ENCODE measurements around the gene RBPJL.

RBPJL gene

GRCh38 chr20:45279992-45280391 lies 26.6 kb upstream of the RBPJL start:
- H3K27ac ChIP-seq (ENCODE audit: low read length), result no peak overlapping the region
- no peaks in the 10 kb centered on the region for H3K9me3 ChIP-seq (ENCODE audit: control insufficient read depth in 2 of 2, low read length in 2 of 2)
- no peaks in the 10 kb centered on the region for H3K36me3 ChIP-seq (ENCODE audit: control insufficient read depth in 2 of 2, insufficient read depth in 2 of 2, low read length in 2 of 2)
- H3K4me1 ChIP-seq (ENCODE audit: control insufficient read depth, insufficient read depth, low read length), result no peaks in the 10 kb centered on the region
- H3K27me3 ChIP-seq (ENCODE audit: control insufficient read depth in 1 of 2, insufficient read depth in 2 of 2, low read length in 2 of 2), result peaks cover 0 to 11% of the 10 kb centered on the region in 2 donors
- H3K4me3 ChIP-seq (ENCODE audit: low read length in 2 of 2), result no peak overlapping the region
- no peak overlapping the region for H3K9ac ChIP-seq (ENCODE audit: low read length in 2 of 2)

GRCh38 chr20:45282700-45283550 lies 23.7 kb upstream of the RBPJL start:
- no peak overlapping the region for H3K4me3 ChIP-seq (ENCODE audit: low read length in 2 of 2)
- no peaks in the 10 kb centered on the region for H3K36me3 ChIP-seq (ENCODE audit: control insufficient read depth in 2 of 2, insufficient read depth in 2 of 2, low read length in 2 of 2)
- no peaks in the 10 kb centered on the region for H3K4me1 ChIP-seq (ENCODE audit: control insufficient read depth, insufficient read depth, low read length)
- no peak overlapping the region for H3K27ac ChIP-seq (ENCODE audit: low read length)
- H3K27me3 ChIP-seq (ENCODE audit: control insufficient read depth in 1 of 2, insufficient read depth in 2 of 2, low read length in 2 of 2), result peaks cover 0 to 11% of the 10 kb centered on the region in 2 donors
- H3K9me3 ChIP-seq (ENCODE audit: control insufficient read depth in 2 of 2, low read length in 2 of 2), result no peaks in the 10 kb centered on the region
- no peak overlapping the region for H3K9ac ChIP-seq (ENCODE audit: low read length in 2 of 2)

- Histone ChIP-seq H3K4me3 (ENCODE audit: low read length in 2 of 2) (no peak overlapping the region), H3K9me3 (ENCODE audit: control insufficient read depth in 2 of 2, low read length in 2 of 2) (no peaks in the 10 kb centered on the region), H3K9ac (ENCODE audit: low read length in 2 of 2) (no peak overlapping the region), H3K36me3 (ENCODE audit: control insufficient read depth in 2 of 2, insufficient read depth in 2 of 2, low read length in 2 of 2) (no peaks in the 10 kb centered on the region), H3K27ac (ENCODE audit: low read length) (no peak overlapping the region), H3K27me3 (ENCODE audit: control insufficient read depth in 1 of 2, insufficient read depth in 2 of 2, low read length in 2 of 2) (peaks cover 0 to 12% of the 10 kb centered on the region in 2 donors), H3K4me1 (ENCODE audit: control insufficient read depth, insufficient read depth, low read length) (no peaks in the 10 kb centered on the region)
These were observed 23.0 kb upstream of the RBPJL start for GRCh38 chr20:45283551-45284057.

- peaks cover 3 to 7% of the 10 kb centered on the region in 2 donors for H3K27me3 ChIP-seq (ENCODE audit: control insufficient read depth in 1 of 2, insufficient read depth in 2 of 2, low read length in 2 of 2)
- no peak overlapping the region for H3K27ac ChIP-seq (ENCODE audit: low read length)
- no peak overlapping the region for H3K4me3 ChIP-seq (ENCODE audit: low read length in 2 of 2)
- peaks cover 7% of the 10 kb centered on the region for H3K4me1 ChIP-seq (ENCODE audit: control insufficient read depth, insufficient read depth, low read length)
- H3K9ac ChIP-seq (ENCODE audit: low read length in 2 of 2), result no peak overlapping the region
- no peaks in the 10 kb centered on the region for H3K9me3 ChIP-seq (ENCODE audit: control insufficient read depth in 2 of 2, low read length in 2 of 2)
- H3K36me3 ChIP-seq (ENCODE audit: control insufficient read depth in 2 of 2, insufficient read depth in 2 of 2, low read length in 2 of 2), result no peaks in the 10 kb centered on the region
These were observed 18.3 kb upstream of the RBPJL start for GRCh38 chr20:45288376-45288775.

- H3K4me3 ChIP-seq (ENCODE audit: low read length in 2 of 2), result no peak overlapping the region
- no peak overlapping the region for H3K9ac ChIP-seq (ENCODE audit: low read length in 2 of 2)
- H3K36me3 ChIP-seq (ENCODE audit: control insufficient read depth in 2 of 2, insufficient read depth in 2 of 2, low read length in 2 of 2), result no peaks in the 10 kb centered on the region
- no peak overlapping the region for H3K27ac ChIP-seq (ENCODE audit: low read length)
- H3K9me3 ChIP-seq (ENCODE audit: control insufficient read depth in 2 of 2, low read length in 2 of 2), result no peaks in the 10 kb centered on the region
- H3K4me1 ChIP-seq (ENCODE audit: control insufficient read depth, insufficient read depth, low read length), result peaks cover 12% of the 10 kb centered on the region
- peaks cover 2 to 9% of the 10 kb centered on the region in 2 donors for H3K27me3 ChIP-seq (ENCODE audit: control insufficient read depth in 1 of 2, insufficient read depth in 2 of 2, low read length in 2 of 2)
These were observed 17.8 kb upstream of the RBPJL start for GRCh38 chr20:45288860-45289259.

GRCh38 chr20:45289942-45290676 lies 16.5 kb upstream of the RBPJL start:
- Histone ChIP-seq H3K27me3 (ENCODE audit: control insufficient read depth in 1 of 2, insufficient read depth in 2 of 2, low read length in 2 of 2) (peaks cover 5 to 15% of the 10 kb centered on the region in 2 donors), H3K4me3 (ENCODE audit: low read length in 2 of 2) (no peak overlapping the region), H3K27ac (ENCODE audit: low read length) (no peak overlapping the region), H3K9me3 (ENCODE audit: control insufficient read depth in 2 of 2, low read length in 2 of 2) (no peaks in the 10 kb centered on the region), H3K4me1 (ENCODE audit: control insufficient read depth, insufficient read depth, low read length) (peaks cover 13% of the 10 kb centered on the region), H3K36me3 (ENCODE audit: control insufficient read depth in 2 of 2, insufficient read depth in 2 of 2, low read length in 2 of 2) (no peaks in the 10 kb centered on the region), H3K9ac (ENCODE audit: low read length in 2 of 2) (no peak overlapping the region)

GRCh38 chr20:45290677-45291355 lies 15.8 kb upstream of the RBPJL start:
- Histone ChIP-seq H3K9ac (ENCODE audit: low read length in 2 of 2) (no peak overlapping the region), H3K9me3 (ENCODE audit: control insufficient read depth in 2 of 2, low read length in 2 of 2) (no peaks in the 10 kb centered on the region), H3K27ac (ENCODE audit: low read length) (no peak overlapping the region)

GRCh38 chr20:45291526-45291925 lies 15.1 kb upstream of the RBPJL start:
- Histone ChIP-seq H3K9me3 (ENCODE audit: control insufficient read depth in 2 of 2, low read length in 2 of 2) (no peaks in the 10 kb centered on the region), H3K4me1 (ENCODE audit: control insufficient read depth, insufficient read depth, low read length) (peaks cover 13% of the 10 kb centered on the region), H3K9ac (ENCODE audit: low read length in 2 of 2) (no peak overlapping the region), H3K27ac (ENCODE audit: low read length) (no peak overlapping the region), H3K4me3 (ENCODE audit: low read length in 2 of 2) (no peak overlapping the region), H3K27me3 (ENCODE audit: control insufficient read depth in 1 of 2, insufficient read depth in 2 of 2, low read length in 2 of 2) (peaks cover 8 to 22% of the 10 kb centered on the region in 2 donors), H3K36me3 (ENCODE audit: control insufficient read depth in 2 of 2, insufficient read depth in 2 of 2, low read length in 2 of 2) (no peaks in the 10 kb centered on the region)

More at GRCh38 chr20:45290677-45291355, 15.8 kb upstream of the RBPJL start:
- no peak overlapping the region for H3K4me3 ChIP-seq (ENCODE audit: low read length in 2 of 2)
- no peaks in the 10 kb centered on the region for H3K36me3 ChIP-seq (ENCODE audit: control insufficient read depth in 2 of 2, insufficient read depth in 2 of 2, low read length in 2 of 2)
- H3K4me1 ChIP-seq (ENCODE audit: control insufficient read depth, insufficient read depth, low read length), result peaks cover 13% of the 10 kb centered on the region
- H3K27me3 ChIP-seq (ENCODE audit: control insufficient read depth in 1 of 2, insufficient read depth in 2 of 2, low read length in 2 of 2), result peaks cover 8 to 17% of the 10 kb centered on the region in 2 donors

- no peaks in the 10 kb centered on the region for H3K36me3 ChIP-seq (ENCODE audit: control insufficient read depth in 2 of 2, insufficient read depth in 2 of 2, low read length in 2 of 2)
- H3K27me3 ChIP-seq (ENCODE audit: control insufficient read depth in 1 of 2, insufficient read depth in 2 of 2, low read length in 2 of 2), result peaks cover 8 to 23% of the 10 kb centered on the region in 2 donors
- H3K9me3 ChIP-seq (ENCODE audit: control insufficient read depth in 2 of 2, low read length in 2 of 2), result no peaks in the 10 kb centered on the region
- H3K9ac ChIP-seq (ENCODE audit: low read length in 2 of 2), result no peak overlapping the region
- H3K4me3 ChIP-seq (ENCODE audit: low read length in 2 of 2), result no peak overlapping the region
- H3K4me1 ChIP-seq (ENCODE audit: control insufficient read depth, insufficient read depth, low read length), result peaks cover 13% of the 10 kb centered on the region
- H3K27ac ChIP-seq (ENCODE audit: low read length), result no peak overlapping the region
These were observed 14.3 kb upstream of the RBPJL start for GRCh38 chr20:45292343-45292742.

Data from stomach smooth muscle (tissue), 2 donors.